Tibial artery (tissue), 4 donors: ENCODE data around the gene NDUFB2.

ENCODE experiments used
- DNase-seq, 2 donors: peaks; one replicate each; pipeline ENCODE4 v3.0.0-alpha.2; 2019
- H3K27ac ChIP-seq, 2 donors: fragments of 200-600 bp; sonication (generic) in 1 of 2; 1 replicate in 1 of 2; 2 replicates in 1 of 2; pipeline ENCODE4 v1.5.1; 2018 to 2019; ENCODE audit warnings: mild to moderate bottlenecking in 1 of 2
- H3K27me3 ChIP-seq, 2 donors: fragments of 200-600 bp; sonication (generic) in 1 of 2; one replicate each; pipeline versions ENCODE4 v1.5.1 to v1.6.0; 2016 to 2019
- H3K36me3 ChIP-seq, 3 donors: fragments of 200-600 bp; sonication (generic) in 2 of 3; one replicate each; pipeline ENCODE4 v1.5.1; 2016 to 2019; ENCODE audit warnings: mild to moderate bottlenecking in 2 of 3
- H3K4me1 ChIP-seq, 4 donors: fragments of 200-600 bp; sonication (generic) in 2 of 4; 1 replicate in 3 of 4; 2 replicates in 1 of 4; pipeline ENCODE4 v1.5.1; 2016 to 2019
- H3K4me3 ChIP-seq, 2 donors: fragments of 200-600 bp; sonication (generic) in 1 of 2; 1 replicate in 1 of 2; 2 replicates in 1 of 2; pipeline ENCODE4 v1.5.1; 2018 to 2019; ENCODE audit warnings: mild to moderate bottlenecking in 2 of 2
- H3K9me3 ChIP-seq, 3 donors: fragments of 200-600 bp; sonication (generic) in 1 of 3; one replicate each; pipeline ENCODE4 v1.5.1; 2016 to 2019
- CTCF ChIP-seq, 2 experiments: fragments of 200-600 bp in 1 of 2; fragments of 450-650 bp in 1 of 2; IDR thresholded peaks; one replicate each; pipeline ENCODE4 v1.5.1; 2017 to 2019; ENCODE audit warnings: antibody characterized with exemption in 2 of 2, mild to moderate bottlenecking in 1 of 2, moderate library complexity in 1 of 2
- intact Hi-C: fragments of 100-400 bp; cut with DNase I; formaldehyde crosslinking; loops from one replicate; pipeline ENCODE4 v1.15.0; 2023; ENCODE audit warnings: low total_unique reads

Gene NDUFB2

GRCh38 chr7:140680886-140681285 lies 15.6 kb upstream of the NDUFB2 start:
- H3K4me3 ChIP-seq = no peak overlapping the region
- no peaks in the 10 kb centered on the region for H3K27me3 ChIP-seq
- intact Hi-C loops = no loop called here
- H3K27ac ChIP-seq = no peak overlapping the region
- no peak for TF ChIP-seq CTCF (IDR thresholded peaks at IDR 0.05)
- H3K9me3 ChIP-seq = no peaks in the 10 kb centered on the region
- no peaks in the 10 kb centered on the region for H3K4me1 ChIP-seq
- peaks cover 22 to 91% (median 43%) of the 10 kb centered on the region in 3 donors for H3K36me3 ChIP-seq
- DNase-seq = peak in 1 of 2 donors; percentile 41

- Histone ChIP-seq H3K9me3 (no peaks in the 10 kb centered on the region), H3K27me3 (no peaks in the 10 kb centered on the region), H3K36me3 (peaks cover 23 to 92% (median 45%) of the 10 kb centered on the region in 3 donors), H3K4me1 (no peaks in the 10 kb centered on the region), H3K27ac (no peak overlapping the region), H3K4me3 (no peak overlapping the region)
- peak in 1 of 2 donors; percentile 1 for DNase-seq
- intact Hi-C loops = no loop called here
- no peak for TF ChIP-seq CTCF (IDR thresholded peaks at IDR 0.05)
Measured at GRCh38 chr7:140681766-140682165, 14.7 kb upstream of the NDUFB2 start.

- no peak overlapping the region for H3K27ac ChIP-seq
- H3K9me3 ChIP-seq = no peaks in the 10 kb centered on the region
- no peaks in the 10 kb centered on the region for H3K4me1 ChIP-seq
- TF ChIP-seq CTCF (IDR thresholded peaks at IDR 0.05) = no peak
- DNase-seq = peak in 1 of 2 donors; percentile 12
- H3K4me3 ChIP-seq = no peak overlapping the region
- no peaks in the 10 kb centered on the region for H3K27me3 ChIP-seq
- peaks cover 33 to 94% (median 55%) of the 10 kb centered on the region in 3 donors for H3K36me3 ChIP-seq
- intact Hi-C loops = no loop called here
Measured at GRCh38 chr7:140683657-140684056, 12.9 kb upstream of the NDUFB2 start.

- intact Hi-C loops = no loop called here
- Histone ChIP-seq H3K4me3 (no peak overlapping the region), H3K36me3 (peaks cover 33 to 94% (median 57%) of the 10 kb centered on the region in 3 donors), H3K27me3 (no peaks in the 10 kb centered on the region), H3K4me1 (no peaks in the 10 kb centered on the region), H3K9me3 (no peaks in the 10 kb centered on the region), H3K27ac (no peak overlapping the region)
- no peak for TF ChIP-seq CTCF (IDR thresholded peaks at IDR 0.05)
- DNase-seq = peak in 1 of 2 donors; percentile 42
Measured at GRCh38 chr7:140684066-140684950, 12.2 kb upstream of the NDUFB2 start.

- Histone ChIP-seq H3K4me3 (no peak overlapping the region), H3K4me1 (no peaks in the 10 kb centered on the region), H3K27me3 (no peaks in the 10 kb centered on the region), H3K9me3 (no peaks in the 10 kb centered on the region), H3K27ac (no peak overlapping the region), H3K36me3 (peaks cover 33 to 95% (median 61%) of the 10 kb centered on the region in 3 donors)
- no peak for TF ChIP-seq CTCF (IDR thresholded peaks at IDR 0.05)
- intact Hi-C loops = no loop called here
- DNase-seq = no peak
Measured at GRCh38 chr7:140685407-140686087, 11.0 kb upstream of the NDUFB2 start.
